ENCODE results near the gene ERC1.

- TF ChIP-seq POLR2AphosphoS5 (IDR thresholded peaks at IDR 0.05) (no peak), CTCF (IDR thresholded peaks at IDR 0.05) (no peak), POLR2A (IDR thresholded peaks at IDR 0.05) (no peak)
Observed at GRCh38 chr12:1213618-1214205, 222.7 kb downstream of the ERC1 start.

All from suprapubic skin (tissue), 4 donors.